GM20000 (cell line): ENCODE data around the gene HOXB5.
A peak's percentile ranks its signal among the peaks of the same experiment; 100 is the strongest.

Source experiments
- DNase-seq: peaks from one replicate; pipeline ENCODE4 v3.0.0; 2012; ENCODE audit warnings: low spot score
- TF ChIP-seq, protein P1 (sequence below): IDR thresholded peaks from 2 replicates; pipeline ENCODE4 v1.5.1; 2012; ENCODE audit warnings: mild to moderate bottlenecking, control low read depth; ENCODE audit errors: extremely low read depth, missing control alignments

Gene HOXB5

DNA sequence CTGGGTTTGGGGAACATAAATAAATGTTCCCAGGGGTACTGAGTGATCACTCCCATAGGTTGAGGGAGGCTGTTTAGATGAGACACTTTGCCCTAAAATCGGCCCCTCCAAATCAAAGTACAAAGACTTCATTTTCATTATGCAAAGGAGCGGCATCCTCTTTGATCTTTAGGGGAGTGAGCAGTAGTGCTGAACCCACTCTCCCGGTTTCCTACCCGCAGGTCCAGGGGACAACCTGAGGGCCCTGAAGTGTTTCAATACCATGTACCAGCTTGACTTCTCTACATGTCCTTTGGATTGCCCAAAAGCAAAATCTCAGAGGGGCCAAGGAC is 7.6 kb upstream of the HOXB5 start:
- no peak for DNase-seq

DNA sequence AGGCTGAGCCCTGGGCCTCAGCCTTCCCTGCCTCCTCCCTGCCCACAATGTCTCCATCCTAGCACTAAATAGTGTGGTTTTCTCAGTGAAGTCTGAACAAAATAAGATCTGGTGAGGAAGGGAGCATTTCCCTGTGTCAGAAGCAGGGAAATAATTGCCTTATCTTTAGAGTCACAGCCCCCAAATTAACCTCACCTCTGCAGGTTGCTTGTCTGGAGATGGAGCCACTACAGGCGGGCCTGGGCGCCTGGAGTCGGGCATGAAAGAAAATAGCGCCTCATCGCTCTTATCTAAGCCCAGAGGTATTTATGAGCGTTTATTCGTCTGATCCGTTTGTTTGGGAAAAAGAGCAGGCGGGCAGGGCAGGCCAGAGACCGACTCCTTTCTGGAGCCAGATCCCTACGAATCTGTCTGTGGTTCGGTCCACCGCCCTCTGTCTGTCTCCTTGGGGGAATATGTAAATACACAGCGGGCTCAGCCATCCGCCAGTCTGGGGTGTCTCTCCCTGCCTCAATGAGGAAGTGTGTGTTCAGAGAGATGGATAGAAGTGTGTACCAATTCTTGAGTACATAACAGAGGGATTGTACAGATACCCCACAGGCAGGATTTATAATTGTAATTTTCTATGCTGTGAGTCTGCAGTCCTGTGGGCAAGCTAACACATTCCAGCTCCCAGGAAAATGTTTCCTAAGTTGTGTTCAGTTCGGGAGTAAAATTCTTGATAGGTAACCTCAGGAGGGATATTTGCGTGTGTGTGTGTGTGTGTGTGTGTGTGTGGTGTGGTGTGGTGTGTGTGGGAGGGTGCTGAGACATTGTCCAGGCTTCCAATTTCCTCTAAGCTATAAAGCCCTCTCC is 6.9 kb upstream of the HOXB5 start:
- DNase-seq: no peak
- TF ChIP-seq, protein P1, sequence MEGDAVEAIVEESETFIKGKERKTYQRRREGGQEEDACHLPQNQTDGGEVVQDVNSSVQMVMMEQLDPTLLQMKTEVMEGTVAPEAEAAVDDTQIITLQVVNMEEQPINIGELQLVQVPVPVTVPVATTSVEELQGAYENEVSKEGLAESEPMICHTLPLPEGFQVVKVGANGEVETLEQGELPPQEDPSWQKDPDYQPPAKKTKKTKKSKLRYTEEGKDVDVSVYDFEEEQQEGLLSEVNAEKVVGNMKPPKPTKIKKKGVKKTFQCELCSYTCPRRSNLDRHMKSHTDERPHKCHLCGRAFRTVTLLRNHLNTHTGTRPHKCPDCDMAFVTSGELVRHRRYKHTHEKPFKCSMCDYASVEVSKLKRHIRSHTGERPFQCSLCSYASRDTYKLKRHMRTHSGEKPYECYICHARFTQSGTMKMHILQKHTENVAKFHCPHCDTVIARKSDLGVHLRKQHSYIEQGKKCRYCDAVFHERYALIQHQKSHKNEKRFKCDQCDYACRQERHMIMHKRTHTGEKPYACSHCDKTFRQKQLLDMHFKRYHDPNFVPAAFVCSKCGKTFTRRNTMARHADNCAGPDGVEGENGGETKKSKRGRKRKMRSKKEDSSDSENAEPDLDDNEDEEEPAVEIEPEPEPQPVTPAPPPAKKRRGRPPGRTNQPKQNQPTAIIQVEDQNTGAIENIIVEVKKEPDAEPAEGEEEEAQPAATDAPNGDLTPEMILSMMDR: no peak

More for the DNA sequence above, 7.6 kb upstream of the HOXB5 start:
- TF ChIP-seq, protein P1: no peak

DNA sequence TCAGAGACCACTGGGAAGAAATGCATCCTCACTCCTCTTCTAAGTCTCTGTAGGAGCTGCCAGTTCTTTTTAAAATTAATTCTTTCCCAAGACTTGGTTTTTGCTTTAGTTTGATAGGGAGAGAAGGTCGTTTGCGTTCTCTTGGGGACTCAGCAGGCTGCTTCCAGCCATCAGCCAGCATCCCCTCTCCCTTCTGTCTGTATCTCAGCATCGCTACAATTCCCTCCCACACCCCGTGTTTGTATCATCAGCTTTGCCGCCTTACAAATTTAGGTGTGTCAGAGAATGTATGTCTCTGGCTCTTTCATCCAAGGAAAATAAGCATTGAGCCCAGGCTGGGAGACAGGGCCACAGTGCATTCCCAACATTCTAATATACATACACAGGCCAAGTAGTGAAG is 5.8 kb upstream of the HOXB5 start:
- TF ChIP-seq, protein P1: no peak
- no peak for DNase-seq

DNA sequence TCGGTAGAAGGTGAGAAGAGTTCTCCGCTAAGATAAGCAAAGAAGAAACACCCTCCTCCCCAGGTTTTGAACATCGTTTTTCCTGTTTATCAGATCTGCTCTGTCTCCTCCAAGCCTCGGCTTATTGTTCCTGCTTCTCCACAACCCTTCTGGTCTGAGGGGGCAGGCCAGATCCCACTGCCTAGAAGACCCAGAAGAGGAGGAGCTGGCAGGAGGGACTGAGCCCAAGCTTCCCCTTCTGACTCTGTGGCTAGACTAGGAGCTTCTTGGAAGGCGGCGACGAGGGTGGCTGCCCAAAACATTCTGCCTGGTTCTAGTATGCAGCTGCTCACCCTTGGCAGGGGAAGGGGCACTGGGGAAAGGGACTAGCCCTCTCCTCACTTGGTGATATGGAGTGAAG is 5.2 kb upstream of the HOXB5 start:
- DNase-seq: no peak
- TF ChIP-seq, protein P1: no peak

DNA sequence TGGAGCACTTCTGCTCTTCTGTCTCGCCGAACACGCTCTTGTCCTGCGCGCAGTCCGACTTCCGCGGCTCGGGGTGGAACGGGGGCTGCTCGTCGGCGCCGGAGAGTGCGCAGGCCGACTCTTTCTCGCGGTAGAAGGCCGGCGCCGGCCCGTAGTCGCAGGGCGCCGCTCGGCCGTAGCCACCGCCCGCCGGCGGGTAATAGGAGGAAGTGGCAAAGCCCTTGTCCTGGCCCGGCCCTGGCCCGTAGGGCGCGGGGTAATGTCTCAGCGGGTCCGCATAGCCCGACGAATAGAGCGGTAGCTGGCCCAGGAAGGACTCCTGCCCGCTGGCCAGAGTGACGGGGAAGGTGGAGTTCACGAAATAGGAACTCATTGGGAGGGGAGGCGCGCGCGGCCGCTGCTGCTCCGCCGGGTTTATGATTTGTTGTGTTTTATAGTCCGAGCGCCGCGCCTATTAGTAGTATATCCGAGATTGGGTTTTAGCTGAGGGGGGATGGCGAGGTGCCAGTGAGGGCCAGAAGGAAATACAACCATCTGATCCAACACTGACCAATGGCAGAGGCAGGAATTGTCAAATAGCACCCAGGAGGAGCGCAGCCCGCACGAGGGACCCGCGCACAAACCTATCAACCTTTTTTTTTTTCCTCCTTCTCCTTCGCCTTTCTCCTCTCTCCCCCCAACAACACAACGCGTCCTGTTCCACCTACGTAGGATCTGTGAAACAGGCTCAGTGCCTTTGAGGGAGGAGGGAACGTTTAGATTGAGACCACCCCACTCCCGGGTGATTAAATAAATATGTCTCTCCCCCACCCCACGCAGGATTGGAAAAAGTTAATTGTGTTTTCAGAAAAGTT is 4.4 kb upstream of the HOXB5 start:
- TF ChIP-seq, protein P1: no peak
- DNase-seq: peak; percentile 76

DNA sequence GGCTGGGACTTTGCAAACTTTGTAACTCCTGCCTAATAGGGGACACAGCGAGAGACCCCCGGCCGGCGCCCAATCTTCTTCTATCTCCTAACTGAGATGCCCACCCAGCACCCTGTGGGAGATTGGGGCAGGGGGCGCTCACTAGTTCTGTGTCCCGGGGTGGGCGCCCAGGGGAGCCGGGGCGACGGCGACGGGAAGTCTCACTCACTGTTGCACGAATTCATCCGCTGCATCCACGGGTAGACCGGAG is 3.9 kb upstream of the HOXB5 start:
- TF ChIP-seq, protein P1: no peak
- peak; percentile 43 for DNase-seq
